ENCODE results near the gene ARHGDIG. TPM values are rescaled to one million over a fixed set of nuclear protein-coding genes. Genes with fewer than 3 reads are reported as not detected.
"Not testable (repeated sequence)": the region's sequence is repeated elsewhere in the genome, so short reads cannot be mapped to it uniquely, and the experiment has no call there.

The ARHGDIG gene
- total RNA-seq, 4 donors from 2014 or later: 2.1 TPM; not detected in 3

GRCh38 chr16:252366-253337 is 27.7 kb upstream of the ARHGDIG start:
- H3K4me3 ChIP-seq: no peak overlapping the region
- intact Hi-C loops (cut with DNase I; ENCODE audit: low total_unique reads): no loop called here
- DNase-seq: no peak
- peak overlapping the region; percentile 6 to 36 for H3K27ac ChIP-seq
- no peaks in the 10 kb centered on the region for H3K27me3 ChIP-seq
- no peaks in the 10 kb centered on the region for H3K36me3 ChIP-seq
- no peaks in the 10 kb centered on the region for H3K9me3 ChIP-seq
- no peaks in the 10 kb centered on the region for H3K4me1 ChIP-seq
- TF ChIP-seq POLR2A (IDR thresholded peaks at IDR 0.05) (no peak), CTCF (IDR thresholded peaks at IDR 0.05) (no peak)

- no peaks in the 10 kb centered on the region for H3K4me1 ChIP-seq
- no peak for DNase-seq
- no peaks in the 10 kb centered on the region for H3K27me3 ChIP-seq
- TF ChIP-seq CTCF (IDR thresholded peaks at IDR 0.05) (no peak), POLR2A (IDR thresholded peaks at IDR 0.05) (no peak)
- H3K9me3 ChIP-seq: no peaks in the 10 kb centered on the region
- intact Hi-C loops (cut with DNase I; ENCODE audit: low total_unique reads): no loop called here
- no peak overlapping the region for H3K4me3 ChIP-seq
- no peaks in the 10 kb centered on the region for H3K36me3 ChIP-seq
- H3K27ac ChIP-seq: no peak overlapping the region
Observed at GRCh38 chr16:253833-254232, 26.6 kb upstream of the ARHGDIG start.

- no peaks in the 10 kb centered on the region for H3K4me1 ChIP-seq
- intact Hi-C loops (cut with DNase I; ENCODE audit: low total_unique reads): no loop called here
- TF ChIP-seq POLR2A (IDR thresholded peaks at IDR 0.05) (no peak), CTCF (IDR thresholded peaks at IDR 0.05) (no peak)
- no peak overlapping the region for H3K27ac ChIP-seq
- no peaks in the 10 kb centered on the region for H3K9me3 ChIP-seq
- no peaks in the 10 kb centered on the region for H3K36me3 ChIP-seq
- no peak overlapping the region for H3K4me3 ChIP-seq
- no peak for DNase-seq
- H3K27me3 ChIP-seq: no peaks in the 10 kb centered on the region
Observed at GRCh38 chr16:254461-254860, 25.9 kb upstream of the ARHGDIG start.

GRCh38 chr16:255183-255582 is 25.2 kb upstream of the ARHGDIG start:
- Histone ChIP-seq H3K4me3 (no peak overlapping the region), H3K36me3 (no peaks in the 10 kb centered on the region), H3K9me3 (no peaks in the 10 kb centered on the region), H3K4me1 (no peaks in the 10 kb centered on the region), H3K27me3 (no peaks in the 10 kb centered on the region), H3K27ac (no peak overlapping the region)
- TF ChIP-seq POLR2A (IDR thresholded peaks at IDR 0.05): no peak
- no peak for TF ChIP-seq CTCF (IDR thresholded peaks at IDR 0.05)
- no peak for DNase-seq
- intact Hi-C loops (cut with DNase I; ENCODE audit: low total_unique reads): no loop called here

GRCh38 chr16:258091-258490 is 22.3 kb upstream of the ARHGDIG start:
- intact Hi-C loops (cut with DNase I; ENCODE audit: low total_unique reads); H3K4me3 ChIP-seq; H3K27me3 ChIP-seq; DNase-seq; H3K27ac ChIP-seq; H3K36me3 ChIP-seq; H3K4me1 ChIP-seq; H3K9me3 ChIP-seq: not testable (repeated sequence)

Data from uterus (tissue), 4 donors.